HUES48 (cell line): ENCODE measurements around the gene MAP2K3.
"Not testable (repeated sequence)": the region's sequence is repeated elsewhere in the genome, so short reads cannot be mapped to it uniquely, and the experiment has no call there.

Experiments used
- H3K27ac ChIP-seq: one replicate; pipeline ENCODE4 v1.7.0; 2013; ENCODE audit warnings: low read depth, low read length, inconsistent platforms
- H3K27me3 ChIP-seq: 2 replicates; pipeline ENCODE4 v1.6.1; 2013; ENCODE audit warnings: mild to moderate bottlenecking, low read length; ENCODE audit not compliant: control insufficient read depth, insufficient read depth
- H3K36me3 ChIP-seq: 2 replicates; pipeline ENCODE4 v1.6.1; 2013; ENCODE audit warnings: low read length; ENCODE audit not compliant: control insufficient read depth, insufficient read depth
- H3K4me1 ChIP-seq: 2 replicates; pipeline ENCODE4 v1.6.1; 2013; ENCODE audit warnings: mild to moderate bottlenecking, low read length; ENCODE audit not compliant: control insufficient read depth, insufficient read depth
- H3K4me3 ChIP-seq: 2 replicates; pipeline ENCODE4 v1.5.1; 2013; ENCODE audit warnings: mild to moderate bottlenecking, low read depth, low read length
- H3K9ac ChIP-seq: 2 replicates; pipeline ENCODE4 v1.6.1; 2013; ENCODE audit warnings: mild to moderate bottlenecking, low read depth, low read length, moderate library complexity
- H3K9me3 ChIP-seq: 2 replicates; pipeline ENCODE4 v1.6.1; 2013; ENCODE audit warnings: low read length; ENCODE audit not compliant: control insufficient read depth, insufficient read depth

Gene MAP2K3

GRCh38 chr17:21343061-21343949, 58.8 kb downstream of the MAP2K3 start:
- H3K4me3 ChIP-seq, H3K9ac ChIP-seq, H3K9me3 ChIP-seq, H3K27ac ChIP-seq, H3K36me3 ChIP-seq, H3K27me3 ChIP-seq, H3K4me1 ChIP-seq: not testable (repeated sequence)

- H3K9ac ChIP-seq, H3K9me3 ChIP-seq, H3K36me3 ChIP-seq, H3K27me3 ChIP-seq, H3K4me1 ChIP-seq, H3K27ac ChIP-seq, H3K4me3 ChIP-seq: not testable (repeated sequence)
These were observed 60.3 kb downstream of the MAP2K3 start for GRCh38 chr17:21344801-21345200.

GRCh38 chr17:21345236-21345635, 60.7 kb downstream of the MAP2K3 start:
- Histone ChIP-seq H3K4me3 (no peak overlapping the region), H3K9ac (no peak overlapping the region), H3K27ac (no peak overlapping the region), H3K4me1 (no peaks in the 10 kb centered on the region), H3K36me3 (no peaks in the 10 kb centered on the region), H3K27me3 (no peaks in the 10 kb centered on the region), H3K9me3 (no peaks in the 10 kb centered on the region; the same call in 1 of the 2 replicates)

- H3K27me3 ChIP-seq, H3K4me1 ChIP-seq, H3K27ac ChIP-seq, H3K9ac ChIP-seq, H3K36me3 ChIP-seq, H3K9me3 ChIP-seq, H3K4me3 ChIP-seq: not testable (repeated sequence)
These were observed 61.6 kb downstream of the MAP2K3 start for GRCh38 chr17:21346107-21346506.

GRCh38 chr17:21346651-21347250, 62.2 kb downstream of the MAP2K3 start:
- H3K4me3 ChIP-seq, H3K27ac ChIP-seq, H3K4me1 ChIP-seq, H3K9me3 ChIP-seq, H3K9ac ChIP-seq, H3K36me3 ChIP-seq, H3K27me3 ChIP-seq: not testable (repeated sequence)

- H3K27ac ChIP-seq, H3K4me3 ChIP-seq, H3K36me3 ChIP-seq, H3K27me3 ChIP-seq, H3K9ac ChIP-seq, H3K4me1 ChIP-seq, H3K9me3 ChIP-seq: not testable (repeated sequence)
These were observed 63.1 kb downstream of the MAP2K3 start for GRCh38 chr17:21347660-21348059.

- H3K27ac ChIP-seq, H3K4me3 ChIP-seq, H3K36me3 ChIP-seq, H3K9ac ChIP-seq, H3K27me3 ChIP-seq, H3K4me1 ChIP-seq, H3K9me3 ChIP-seq: not testable (repeated sequence)
These were observed 63.8 kb downstream of the MAP2K3 start for GRCh38 chr17:21348081-21348925.

- not testable (repeated sequence) for H3K36me3 ChIP-seq, H3K4me1 ChIP-seq, H3K9me3 ChIP-seq, H3K4me3 ChIP-seq, H3K9ac ChIP-seq, H3K27me3 ChIP-seq, H3K27ac ChIP-seq
These were observed 64.4 kb downstream of the MAP2K3 start for GRCh38 chr17:21348926-21349261.

GRCh38 chr17:21349358-21350050, 65.0 kb downstream of the MAP2K3 start:
- not testable (repeated sequence) for H3K9me3 ChIP-seq, H3K4me3 ChIP-seq, H3K27ac ChIP-seq, H3K4me1 ChIP-seq, H3K36me3 ChIP-seq, H3K9ac ChIP-seq, H3K27me3 ChIP-seq

GRCh38 chr17:21350495-21350894, 66.0 kb downstream of the MAP2K3 start:
- H3K27me3 ChIP-seq, H3K27ac ChIP-seq, H3K9ac ChIP-seq, H3K36me3 ChIP-seq, H3K4me3 ChIP-seq, H3K9me3 ChIP-seq, H3K4me1 ChIP-seq: not testable (repeated sequence)
